ENCODE results near the gene MMS22L.

GRCh38 chr6:97133067-97133466 lies 149.9 kb downstream of the MMS22L start:
- no peak for TF ChIP-seq CTCF (IDR thresholded peaks at IDR 0.05)
- no peak for TF ChIP-seq EP300 (IDR thresholded peaks at IDR 0.05)
- no peak for TF ChIP-seq POLR2A (IDR thresholded peaks at IDR 0.05)
- TF ChIP-seq POLR2AphosphoS5 (IDR thresholded peaks at IDR 0.05) = no peak
